Psoas muscle (tissue), 8 donors: ENCODE results near the gene WNT3A. TPM values are rescaled to one million over a fixed set of nuclear protein-coding genes. Genes with fewer than 3 reads are reported as not detected.

Source experiments
- ATAC-seq, 4 donors: fragments of 200-7000 bp; cut with Tn5 transposase; one replicate each; pipeline ENCODE4 v1.9.1; 2020; ENCODE audit warnings: moderate library complexity in 3 of 4, mild to moderate bottlenecking in 2 of 4
- DNase-seq, 2 donors: peaks; one replicate each; pipeline ENCODE4 v3.0.0-alpha.2; 2020
- H3K27ac ChIP-seq: fragments of 200-600 bp; one replicate; pipeline ENCODE4 v1.8.0; 2022
- H3K27me3 ChIP-seq, 3 donors: fragments of 200-600 bp in 1 of 3; one replicate each; pipeline versions ENCODE4 v1.6.1 to v1.8.0; 2013 to 2022; ENCODE audit warnings: low read length in 2 of 3, mild to moderate bottlenecking in 2 of 3, moderate library complexity in 1 of 3; ENCODE audit not compliant: insufficient read depth in 3 of 3
- H3K36me3 ChIP-seq, 2 donors: fragments of 200-600 bp in 1 of 2; one replicate each; pipeline versions ENCODE4 v1.6.1 to v1.8.0; 2013 to 2022; ENCODE audit warnings: low read depth in 1 of 2, mild to moderate bottlenecking in 1 of 2, moderate library complexity in 1 of 2; ENCODE audit not compliant: insufficient read depth in 1 of 2
- H3K4me1 ChIP-seq: fragments of 200-600 bp; one replicate; pipeline ENCODE4 v1.8.0; 2022
- H3K4me3 ChIP-seq: fragments of 200-600 bp; one replicate; pipeline ENCODE4 v1.8.0; 2022; ENCODE audit warnings: mild to moderate bottlenecking
- H3K9me3 ChIP-seq: fragments of 200-600 bp; one replicate; pipeline ENCODE4 v1.8.0; 2022
- WGBS, 3 donors: extraction: QIAGEN DNeasy Blood & Tissue Kit; methylation state at CpG; one replicate each; pipeline versions ENCODE4 v1.1.6 to v1.1.7; 2013; 5-methylcytosine and 5-hydroxymethylcytosine counted together
- intact Hi-C, 2 donors: fragments of 100-400 bp; cut with DNase I; formaldehyde crosslinking; loops; one replicate each; pipeline versions ENCODE4 v1.11.0 to v1.14.2; 2022
- polyA plus RNA-seq, 3 donors: library from polyadenylated mRNA; stranded (reverse); fragments of 200-250 nt; gene quantifications; one replicate each; pipeline ENCODE4 v1.2.3, GENCODE V29; 2013
- total RNA-seq, 4 donors: library from RNA; stranded (reverse); fragmentation: NEBNext Ultra II Directional in 2 of 4; extraction: Animal tissue kit (Norgen Biotek cat#: 25700) in 2 of 4; gene quantifications; one replicate each; pipeline versions ENCODE4 v1.2.1 to v1.2.4, GENCODE V29; 2021 to 2023
- TF ChIP-seq, protein P1 (sequence below): fragments of 200-600 bp; IDR thresholded peaks from one replicate; pipeline ENCODE4 v1.8.0; 2022; ENCODE audit warnings: antibody characterized with exemption
- donor health status: healthy with polysubstance abuse.
- donor health status: DM: no; HTN: no; CAD: no; lungs with moderate emphysema.
- donor health status: Bipolar disorder and iron deficiency.
- donor health status: healthy.
- donor health status: DM: yes; HTN: yes; CAD: no.
- donor health status: DM: no; HTN: no; CAD: no.
- donor health status: DM: no; HTN: no; CAD: no.
- donor health status: DM: yes; HTN: yes; CAD: no.

Gene WNT3A
- total and polyA plus RNA-seq, 7 donors: not detected

DNA sequence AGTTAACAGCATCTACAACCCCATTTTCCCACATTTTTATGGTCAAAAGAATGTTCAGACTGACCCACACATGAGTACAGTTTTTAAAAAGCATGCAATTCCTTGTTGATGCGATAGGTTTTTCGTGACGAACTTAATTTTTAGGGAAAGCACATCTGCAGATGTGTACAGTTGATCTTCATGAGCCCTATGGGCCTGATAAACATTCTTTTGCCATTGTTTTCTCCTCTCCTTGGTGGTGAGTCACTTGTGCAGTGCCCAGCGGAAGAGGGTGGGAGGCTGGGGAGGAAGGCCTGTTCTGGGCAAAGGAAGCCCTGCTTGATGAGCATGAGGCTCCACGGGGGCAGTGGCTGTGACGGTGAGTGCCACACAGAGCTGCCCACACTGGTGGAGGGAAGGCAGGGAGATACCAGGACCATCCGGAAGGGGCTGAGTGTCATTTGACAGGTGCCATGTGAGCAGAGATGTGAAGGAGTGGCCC lies 81.0 kb downstream of the WNT3A start:
- no peaks in the 10 kb centered on the region for H3K27me3 ChIP-seq
- H3K4me3 ChIP-seq: peak overlapping the region; percentile 99
- H3K36me3 ChIP-seq: peaks cover 0 to 5% of the 10 kb centered on the region in 2 donors
- ATAC-seq: peak in 2 of 4 donors; percentile 8 to 19
- TF ChIP-seq, protein P1, sequence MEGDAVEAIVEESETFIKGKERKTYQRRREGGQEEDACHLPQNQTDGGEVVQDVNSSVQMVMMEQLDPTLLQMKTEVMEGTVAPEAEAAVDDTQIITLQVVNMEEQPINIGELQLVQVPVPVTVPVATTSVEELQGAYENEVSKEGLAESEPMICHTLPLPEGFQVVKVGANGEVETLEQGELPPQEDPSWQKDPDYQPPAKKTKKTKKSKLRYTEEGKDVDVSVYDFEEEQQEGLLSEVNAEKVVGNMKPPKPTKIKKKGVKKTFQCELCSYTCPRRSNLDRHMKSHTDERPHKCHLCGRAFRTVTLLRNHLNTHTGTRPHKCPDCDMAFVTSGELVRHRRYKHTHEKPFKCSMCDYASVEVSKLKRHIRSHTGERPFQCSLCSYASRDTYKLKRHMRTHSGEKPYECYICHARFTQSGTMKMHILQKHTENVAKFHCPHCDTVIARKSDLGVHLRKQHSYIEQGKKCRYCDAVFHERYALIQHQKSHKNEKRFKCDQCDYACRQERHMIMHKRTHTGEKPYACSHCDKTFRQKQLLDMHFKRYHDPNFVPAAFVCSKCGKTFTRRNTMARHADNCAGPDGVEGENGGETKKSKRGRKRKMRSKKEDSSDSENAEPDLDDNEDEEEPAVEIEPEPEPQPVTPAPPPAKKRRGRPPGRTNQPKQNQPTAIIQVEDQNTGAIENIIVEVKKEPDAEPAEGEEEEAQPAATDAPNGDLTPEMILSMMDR: no peak
- intact Hi-C loops: loop anchor here in 1 of 2 donors (10.0 kb wide), 1 partner anchor 353 kb away; the partner anchor contains the start of genes JMJD4 and SNAP47
- H3K4me1 ChIP-seq: peaks cover 86% of the 10 kb centered on the region
- DNase-seq: peak; percentile 33 to 53
- 34 to 41% (median 36%) methylated on average over 7 of the region's 7 CpGs for WGBS, 3 donors
- no peaks in the 10 kb centered on the region for H3K9me3 ChIP-seq
- peak overlapping the region; percentile 50 for H3K27ac ChIP-seq

DNA sequence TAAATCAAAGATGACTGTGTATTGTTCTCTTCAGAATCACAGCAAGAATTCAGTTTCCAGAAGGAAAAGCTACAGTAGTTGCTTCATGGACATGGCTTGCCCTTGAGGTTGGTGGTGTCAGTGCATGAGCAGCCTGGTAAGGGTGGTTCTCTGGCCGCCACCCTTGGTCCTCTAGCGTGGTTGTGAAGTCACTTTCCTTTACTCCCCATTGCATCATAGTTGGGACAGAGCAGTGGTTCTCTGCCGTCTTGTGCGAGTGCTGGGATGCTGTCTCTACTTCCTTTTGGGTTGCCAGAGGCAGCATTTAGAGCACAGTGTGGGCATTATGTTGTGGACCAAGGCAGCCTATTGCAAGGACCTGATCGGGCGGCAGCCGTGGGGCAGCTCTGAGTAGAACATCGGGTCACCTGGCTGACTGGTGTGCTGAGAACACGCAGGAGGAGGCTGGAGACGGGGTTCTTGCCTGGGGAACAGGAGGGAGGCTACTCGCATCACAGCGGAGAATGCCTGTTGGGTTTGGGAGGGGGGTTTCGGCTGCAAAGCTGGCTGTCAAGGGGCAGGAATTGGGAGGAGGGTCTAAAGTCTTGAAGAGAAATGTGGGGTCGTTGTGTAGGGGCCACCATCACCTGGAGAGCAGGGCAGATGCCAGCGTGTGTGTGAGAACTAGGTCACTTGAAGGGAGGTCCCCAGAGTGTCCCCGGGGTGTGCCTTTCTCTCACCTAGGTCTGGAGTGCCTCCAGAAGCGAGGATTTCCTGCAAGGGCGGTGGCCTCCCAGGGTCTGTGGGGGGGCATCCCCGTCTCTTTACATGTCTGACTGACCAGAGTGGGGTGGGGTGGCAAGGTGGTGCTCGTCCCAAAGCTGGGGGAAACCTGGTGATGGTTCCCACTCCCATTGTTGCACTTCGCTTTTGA lies 82.0 kb downstream of the WNT3A start:
- Histone ChIP-seq H3K36me3 (peaks cover 0 to 5% of the 10 kb centered on the region in 2 donors), H3K4me1 (peaks cover 88% of the 10 kb centered on the region), H3K4me3 (peak overlapping the region; percentile 28), H3K27ac (peak overlapping the region; percentile 50), H3K27me3 (no peaks in the 10 kb centered on the region), H3K9me3 (no peaks in the 10 kb centered on the region)
- peak; percentile 31 to 49 for DNase-seq
- TF ChIP-seq, protein P1: no peak
- peak in 3 of 4 donors; percentile 13 to 30 (median 16) for ATAC-seq
- intact Hi-C loops: loop anchor here in 1 of 2 donors (10.0 kb wide), 1 partner anchor 354 kb away; the partner anchor contains the start of genes JMJD4 and SNAP47
- 63 to 70% (median 70%) methylated on average over 21 of the region's 21 CpGs for WGBS, 3 donors

DNA sequence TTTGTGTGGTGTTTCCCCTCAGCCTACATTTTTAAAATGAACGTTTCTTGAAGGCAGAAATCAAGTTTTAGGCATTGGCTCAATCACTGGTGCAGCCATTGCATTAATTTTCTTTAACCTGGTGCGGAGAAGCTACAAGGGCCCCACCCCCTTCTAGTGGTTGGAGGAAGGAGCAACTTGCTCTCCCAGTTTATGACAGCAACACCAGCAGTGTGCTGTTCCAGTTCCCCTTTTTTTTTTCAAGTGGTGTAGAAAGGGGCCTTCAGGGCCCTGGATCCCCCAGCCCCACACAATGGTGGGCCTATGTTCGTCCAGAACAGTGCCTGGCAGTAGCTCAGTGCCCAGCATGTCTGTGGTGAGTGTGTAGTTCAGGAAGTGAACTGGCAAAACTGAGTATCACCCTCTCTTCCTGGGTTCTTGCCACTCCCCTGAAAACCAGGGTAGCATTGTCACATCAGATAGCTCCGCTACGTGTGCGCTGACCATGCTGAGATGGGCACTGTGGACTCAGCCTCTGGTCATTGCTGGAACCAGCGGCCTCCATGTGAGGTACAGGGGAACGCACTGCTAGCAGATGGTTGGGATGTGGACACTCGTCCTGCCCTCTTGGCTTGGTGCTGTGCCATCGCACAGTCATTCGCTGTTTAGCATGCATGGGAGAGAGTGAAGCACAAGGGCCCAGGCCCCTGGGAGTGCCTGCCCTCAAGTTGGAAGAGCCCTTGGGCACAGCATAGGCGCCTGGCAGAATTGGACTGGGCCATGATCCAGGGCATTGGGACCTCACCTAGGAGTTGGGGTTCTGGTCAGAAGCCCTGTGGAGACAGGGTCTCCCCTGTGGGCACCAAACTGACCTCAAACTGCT lies 83.0 kb downstream of the WNT3A start:
- ATAC-seq: peak; percentile 22 to 29 (median 26)
- Histone ChIP-seq H3K9me3 (peaks cover 5% of the 10 kb centered on the region), H3K4me3 (peak overlapping the region; percentile 22), H3K27me3 (no peaks in the 10 kb centered on the region), H3K4me1 (peaks cover 81% of the 10 kb centered on the region), H3K36me3 (peaks cover 0 to 5% of the 10 kb centered on the region in 2 donors), H3K27ac (peak overlapping the region; percentile 48)
- TF ChIP-seq, protein P1: no peak
- DNase-seq: peak; percentile 35 to 57
- intact Hi-C loops: loop anchor here in 1 of 2 donors (10.0 kb wide), 1 partner anchor 355 kb away; the partner anchor contains the start of genes JMJD4 and SNAP47
- 59 to 70% (median 60%) methylated on average over 12 of the region's 12 CpGs for WGBS, 3 donors

DNA sequence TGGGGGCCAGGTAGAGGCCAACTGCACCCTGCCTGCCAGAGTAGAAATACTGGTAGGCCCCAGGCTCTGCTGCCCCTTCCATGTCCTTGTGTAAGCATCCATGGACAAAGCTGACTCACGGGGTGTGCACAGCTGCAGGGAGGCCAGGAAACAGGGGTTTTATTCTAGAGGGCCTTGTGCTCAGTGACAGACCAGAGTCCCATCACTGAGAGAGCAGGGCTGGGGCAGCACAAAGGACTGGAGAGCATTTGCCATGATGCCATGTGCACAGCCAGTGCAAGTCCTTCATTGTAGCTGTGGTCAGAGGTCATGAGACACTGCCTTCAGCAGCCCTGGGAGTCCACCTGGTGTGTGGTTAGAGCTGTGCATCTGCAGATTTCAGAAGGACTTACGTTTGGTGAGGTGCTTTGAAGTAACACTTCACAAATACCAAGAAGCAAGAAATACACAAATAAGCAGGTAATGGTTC lies 83.8 kb downstream of the WNT3A start:
- no peaks in the 10 kb centered on the region for H3K27me3 ChIP-seq
- peak overlapping the region; percentile 13 for H3K27ac ChIP-seq
- WGBS, 3 donors: 15 to 32% (median 26%) methylated on average over 2 of the region's 2 CpGs
- intact Hi-C loops: no loop called here
- peak; percentile 31 to 68 (median 58) for ATAC-seq
- H3K36me3 ChIP-seq: peaks cover 0 to 5% of the 10 kb centered on the region in 2 donors
- TF ChIP-seq, protein P1: no peak
- peaks cover 8% of the 10 kb centered on the region for H3K9me3 ChIP-seq
- DNase-seq: peak; percentile 14 to 56
- H3K4me3 ChIP-seq: peak overlapping the region; percentile 22
- H3K4me1 ChIP-seq: peaks cover 72% of the 10 kb centered on the region
